ENCODE measurements around the gene SH2D3A. TPM values are rescaled to one million over a fixed set of nuclear protein-coding genes. Genes with fewer than 3 reads are reported as not detected.

Gene SH2D3A
- total and polyA plus RNA-seq, 2 experiments from 2014 or later = 14.8 to 19.6 TPM

DNA sequence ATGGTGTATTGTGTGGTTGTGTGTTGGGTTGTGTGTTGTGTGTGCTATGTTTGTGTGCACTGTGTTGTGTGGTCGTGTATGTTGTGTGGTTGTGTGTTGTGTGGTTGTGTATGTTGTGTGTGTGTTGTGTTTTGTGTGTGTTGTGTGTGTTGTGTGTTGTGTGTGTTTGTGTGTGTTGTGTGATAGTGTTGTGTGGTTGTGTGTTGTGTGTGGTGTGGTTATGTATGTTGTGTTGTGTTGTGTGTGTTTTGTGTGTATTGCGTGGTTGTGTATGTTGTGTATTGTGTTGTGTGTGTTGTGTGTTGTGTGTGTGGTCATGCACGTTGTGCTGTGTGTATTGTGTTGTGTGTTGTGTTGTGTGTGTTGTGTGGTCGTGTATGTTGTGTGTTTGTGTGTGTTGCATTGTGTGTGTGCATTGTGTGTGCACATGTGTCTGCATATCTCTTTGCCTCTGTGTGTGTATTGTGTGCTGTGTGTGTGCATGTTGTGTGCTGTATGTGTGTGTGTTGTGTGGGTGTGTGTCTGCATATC, 49.7 kb downstream of the SH2D3A start:
- no peaks in the 10 kb centered on the region for H3K36me3 ChIP-seq (replicated peaks; ENCODE audit: insufficient read depth, low read depth)
- no peaks in the 10 kb centered on the region for H3K9me3 ChIP-seq (ENCODE audit: low read depth)
- no peaks in the 10 kb centered on the region for H3K9me2 ChIP-seq (replicated peaks; ENCODE audit: insufficient read depth)
- no peaks in the 10 kb centered on the region for H3K79me2 ChIP-seq
- peaks cover 7% of the 10 kb centered on the region for H3K4me1 ChIP-seq (ENCODE audit: insufficient read depth)
- H3K27me3 ChIP-seq = no peaks in the 10 kb centered on the region
- TF ChIP-seq EZH2phosphoT487 (IDR thresholded peaks at IDR 0.05; ENCODE audit: low read depth, severe bottlenecking, unreplicated experiment) (no peak), EZH2 (IDR thresholded peaks at IDR 0.05; ENCODE audit: borderline replicate concordance) (no peak)
- TF ChIP-seq, protein P1, sequence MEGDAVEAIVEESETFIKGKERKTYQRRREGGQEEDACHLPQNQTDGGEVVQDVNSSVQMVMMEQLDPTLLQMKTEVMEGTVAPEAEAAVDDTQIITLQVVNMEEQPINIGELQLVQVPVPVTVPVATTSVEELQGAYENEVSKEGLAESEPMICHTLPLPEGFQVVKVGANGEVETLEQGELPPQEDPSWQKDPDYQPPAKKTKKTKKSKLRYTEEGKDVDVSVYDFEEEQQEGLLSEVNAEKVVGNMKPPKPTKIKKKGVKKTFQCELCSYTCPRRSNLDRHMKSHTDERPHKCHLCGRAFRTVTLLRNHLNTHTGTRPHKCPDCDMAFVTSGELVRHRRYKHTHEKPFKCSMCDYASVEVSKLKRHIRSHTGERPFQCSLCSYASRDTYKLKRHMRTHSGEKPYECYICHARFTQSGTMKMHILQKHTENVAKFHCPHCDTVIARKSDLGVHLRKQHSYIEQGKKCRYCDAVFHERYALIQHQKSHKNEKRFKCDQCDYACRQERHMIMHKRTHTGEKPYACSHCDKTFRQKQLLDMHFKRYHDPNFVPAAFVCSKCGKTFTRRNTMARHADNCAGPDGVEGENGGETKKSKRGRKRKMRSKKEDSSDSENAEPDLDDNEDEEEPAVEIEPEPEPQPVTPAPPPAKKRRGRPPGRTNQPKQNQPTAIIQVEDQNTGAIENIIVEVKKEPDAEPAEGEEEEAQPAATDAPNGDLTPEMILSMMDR (IDR thresholded peaks at IDR 0.05; ENCODE audit: poor library complexity) = no peak
- no peak overlapping the region for H3K4me2 ChIP-seq
- no peak overlapping the region for H3K27ac ChIP-seq
- DNase-seq (ENCODE audit: low spot score) = no peak
- H4K20me1 ChIP-seq (ENCODE audit: insufficient read depth, poor library complexity, severe bottlenecking) = no peaks in the 10 kb centered on the region
- no peak overlapping the region for H3K4me3 ChIP-seq
- no peak overlapping the region for H2AFZ ChIP-seq
- 95% methylated on average over 4 of the region's 4 CpGs for WGBS (ENCODE audit: low lambda C conversion rate, missing lambda C conversion rate)

DNA sequence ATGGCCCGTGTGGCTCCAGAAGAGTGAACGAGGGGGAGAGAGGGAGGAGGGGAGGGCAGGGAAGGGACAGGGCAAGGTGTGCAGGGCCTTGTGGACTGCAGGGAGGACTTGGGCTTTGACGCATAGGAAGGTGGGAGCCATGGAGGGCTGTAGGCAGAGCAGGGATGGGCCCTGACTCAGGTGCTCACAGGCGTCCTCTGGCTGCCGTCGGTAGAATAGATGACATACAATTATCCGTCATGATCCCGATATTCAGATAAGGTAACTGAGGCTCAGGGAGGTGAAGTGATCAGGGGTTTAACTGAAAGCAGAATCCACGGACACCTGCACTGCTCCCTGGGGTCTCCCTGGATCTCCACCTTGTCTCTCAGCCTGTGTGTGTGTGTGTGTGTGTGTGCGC, 50.2 kb downstream of the SH2D3A start:
- H3K79me2 ChIP-seq = no peaks in the 10 kb centered on the region
- no peak for TF ChIP-seq EZH2phosphoT487 (IDR thresholded peaks at IDR 0.05; ENCODE audit: low read depth, severe bottlenecking, unreplicated experiment)
- TF ChIP-seq, protein P1 (IDR thresholded peaks at IDR 0.05; ENCODE audit: poor library complexity) = no peak
- TF ChIP-seq EZH2 (IDR thresholded peaks at IDR 0.05; ENCODE audit: borderline replicate concordance) = no peak
- no peak overlapping the region for H3K4me3 ChIP-seq
- H3K9me3 ChIP-seq (ENCODE audit: low read depth) = no peaks in the 10 kb centered on the region
- no peak overlapping the region for H3K27ac ChIP-seq
- H3K4me1 ChIP-seq (ENCODE audit: insufficient read depth) = peaks cover 7% of the 10 kb centered on the region
- no peak overlapping the region for H2AFZ ChIP-seq
- no peak overlapping the region for H3K4me2 ChIP-seq
- no peaks in the 10 kb centered on the region for H3K27me3 ChIP-seq
- DNase-seq (ENCODE audit: low spot score) = no peak
- WGBS (ENCODE audit: low lambda C conversion rate, missing lambda C conversion rate) = 74% methylated on average over 9 of the region's 10 CpGs
- no peaks in the 10 kb centered on the region for H3K36me3 ChIP-seq (replicated peaks; ENCODE audit: insufficient read depth, low read depth)
- H4K20me1 ChIP-seq (ENCODE audit: insufficient read depth, poor library complexity, severe bottlenecking) = no peaks in the 10 kb centered on the region
- no peaks in the 10 kb centered on the region for H3K9me2 ChIP-seq (replicated peaks; ENCODE audit: insufficient read depth)

DNA sequence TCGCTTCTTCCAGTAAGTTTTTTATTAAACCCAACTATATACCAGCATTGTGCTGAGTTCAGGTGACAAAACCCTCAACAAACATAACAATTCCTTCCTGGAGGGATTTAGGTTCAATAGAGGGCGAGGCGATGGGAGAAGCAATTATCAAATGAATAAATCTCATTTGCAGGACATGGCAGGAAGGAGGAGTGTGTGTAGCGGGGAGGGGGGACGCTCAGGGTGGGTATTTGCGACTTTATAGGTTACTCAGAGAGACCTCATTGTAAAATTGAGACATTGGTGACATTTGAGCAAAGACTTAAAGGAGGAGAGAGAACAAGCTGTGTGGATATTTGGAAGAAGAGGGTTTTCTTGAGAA, 50.6 kb downstream of the SH2D3A start:
- Histone ChIP-seq H3K27me3 (peaks cover 2% of the 10 kb centered on the region), H3K9me2 (replicated peaks; ENCODE audit: insufficient read depth) (no peaks in the 10 kb centered on the region), H3K79me2 (no peaks in the 10 kb centered on the region), H3K4me1 (ENCODE audit: insufficient read depth) (peaks cover 7% of the 10 kb centered on the region), H3K36me3 (replicated peaks; ENCODE audit: insufficient read depth, low read depth) (no peaks in the 10 kb centered on the region), H3K9me3 (ENCODE audit: low read depth) (no peaks in the 10 kb centered on the region), H2AFZ (no peak overlapping the region), H4K20me1 (ENCODE audit: insufficient read depth, poor library complexity, severe bottlenecking) (no peaks in the 10 kb centered on the region), H3K4me2 (no peak overlapping the region), H3K27ac (no peak overlapping the region), H3K4me3 (no peak overlapping the region)
- no peak for TF ChIP-seq EZH2 (IDR thresholded peaks at IDR 0.05; ENCODE audit: borderline replicate concordance)
- no peak for DNase-seq (ENCODE audit: low spot score)
- WGBS (ENCODE audit: low lambda C conversion rate, missing lambda C conversion rate) = 70% methylated on average over 6 of the region's 6 CpGs

DNA sequence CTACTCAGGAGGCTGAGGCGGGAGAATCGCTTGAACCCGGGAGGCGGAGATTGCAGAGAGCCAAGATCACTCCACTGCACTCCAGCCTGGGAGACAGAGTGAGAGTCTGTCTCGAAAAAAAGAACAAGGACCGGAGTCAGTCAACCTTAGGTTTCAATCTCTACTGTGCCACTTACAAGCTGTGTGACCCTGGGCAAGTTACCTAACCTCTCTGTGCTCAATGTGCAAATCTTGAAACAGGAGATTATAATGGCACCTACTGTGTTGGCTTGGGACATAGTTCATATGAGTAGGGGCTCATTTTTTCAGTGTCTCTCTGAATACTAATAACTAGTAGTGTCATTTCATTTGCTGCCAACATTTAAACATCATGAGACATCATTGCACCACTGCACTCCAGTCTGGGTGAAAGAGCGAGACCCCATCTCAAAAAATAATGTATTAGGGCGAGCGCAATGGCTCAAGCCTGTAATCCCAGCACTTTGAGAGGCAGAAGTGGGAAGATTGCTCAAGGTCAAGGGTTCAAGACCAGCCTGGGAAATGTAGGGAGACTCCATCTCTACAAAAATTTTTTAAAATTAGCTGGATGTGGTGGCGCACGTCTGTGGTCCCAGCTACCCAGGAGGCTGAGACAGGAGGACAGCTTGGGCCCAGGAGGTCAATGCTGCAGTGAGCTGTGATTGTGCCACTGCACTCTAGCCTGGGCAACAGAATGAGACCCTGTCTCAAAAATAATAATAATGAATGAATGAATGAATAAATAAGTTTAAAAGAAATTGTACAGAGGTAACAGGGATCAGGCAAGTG, 52.3 kb downstream of the SH2D3A start:
- no peak overlapping the region for H2AFZ ChIP-seq
- TF ChIP-seq, protein P1 (IDR thresholded peaks at IDR 0.05; ENCODE audit: poor library complexity) = no peak
- TF ChIP-seq EZH2phosphoT487 (IDR thresholded peaks at IDR 0.05; ENCODE audit: low read depth, severe bottlenecking, unreplicated experiment) (no peak), EZH2 (IDR thresholded peaks at IDR 0.05; ENCODE audit: borderline replicate concordance) (no peak)
- H3K4me3 ChIP-seq = no peak overlapping the region
- H3K9me2 ChIP-seq (replicated peaks; ENCODE audit: insufficient read depth) = no peaks in the 10 kb centered on the region
- no peaks in the 10 kb centered on the region for H3K4me1 ChIP-seq (ENCODE audit: insufficient read depth)
- no peaks in the 10 kb centered on the region for H3K79me2 ChIP-seq
- no peaks in the 10 kb centered on the region for H4K20me1 ChIP-seq (ENCODE audit: insufficient read depth, poor library complexity, severe bottlenecking)
- no peaks in the 10 kb centered on the region for H3K9me3 ChIP-seq (ENCODE audit: low read depth)
- no peak overlapping the region for H3K27ac ChIP-seq
- peaks cover 16% of the 10 kb centered on the region for H3K27me3 ChIP-seq
- WGBS (ENCODE audit: low lambda C conversion rate, missing lambda C conversion rate) = 94% methylated on average over 11 of the region's 11 CpGs
- no peak overlapping the region for H3K4me2 ChIP-seq
- no peak for DNase-seq (ENCODE audit: low spot score)
- H3K36me3 ChIP-seq (replicated peaks; ENCODE audit: insufficient read depth, low read depth) = no peaks in the 10 kb centered on the region

Data from hepatocyte (in vitro differentiated cells).